Hematopoietic multipotent progenitor cell treated with erythropoietin and hydrocortisone succinate and interleukin-3 and kit ligand, for 17 days (in vitro differentiated cells): ENCODE data around the gene MT1E.
A peak's percentile ranks its signal among the peaks of the same experiment; 100 is the strongest.
"Not testable (repeated sequence)": the region's sequence is repeated elsewhere in the genome, so short reads cannot be mapped to it uniquely, and the experiment has no call there.

Source experiments
- DNase-seq: peaks from one replicate; pipeline ENCODE4 v3.0.0-alpha.2; 2015; ENCODE audit warnings: low spot score

Gene MT1E

DNA sequence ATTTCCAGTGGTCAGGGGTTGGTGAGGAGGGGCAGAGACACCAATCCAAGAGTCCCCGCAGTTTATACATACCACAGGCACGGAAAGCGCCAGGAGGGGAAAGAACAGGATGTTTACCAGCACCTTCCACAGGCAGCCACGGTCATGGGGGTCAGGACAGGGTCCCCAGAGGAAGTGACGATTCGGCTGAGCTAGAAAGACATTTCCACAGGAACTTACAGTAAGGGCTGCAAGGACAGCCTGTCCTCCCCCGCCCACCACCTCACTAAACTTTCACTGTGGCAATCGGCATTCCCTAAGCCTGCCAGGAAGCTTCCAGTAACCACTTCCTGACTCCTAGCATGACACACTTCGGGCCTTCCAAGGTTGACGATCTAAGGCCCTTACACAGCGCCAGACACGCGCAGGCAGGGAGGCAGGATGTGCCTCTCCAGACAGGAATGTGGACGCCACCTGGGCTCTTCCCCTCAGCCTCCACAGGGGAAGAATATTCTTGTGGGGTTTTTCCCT lies 18.4 kb upstream of the MT1E start:
- DNase-seq = no peak

DNA sequence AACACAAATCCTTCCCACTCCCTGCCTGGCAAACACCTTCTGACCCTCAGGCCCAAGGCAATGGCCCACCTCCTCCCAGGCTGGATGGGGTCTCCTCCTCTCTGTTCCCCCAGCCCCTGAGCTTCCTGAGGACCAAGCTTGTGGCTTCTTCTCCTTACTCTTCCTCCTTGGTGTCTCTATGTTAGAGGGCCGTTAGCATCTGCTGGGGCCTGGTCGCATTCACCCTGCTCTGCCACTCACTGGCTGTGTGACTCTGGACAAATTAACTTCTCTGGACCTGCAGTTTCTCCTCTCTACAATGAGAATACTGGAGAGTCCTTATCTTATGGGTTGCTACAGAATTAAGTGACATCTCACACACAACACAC lies 17.9 kb upstream of the MT1E start:
- no peak for DNase-seq

DNA sequence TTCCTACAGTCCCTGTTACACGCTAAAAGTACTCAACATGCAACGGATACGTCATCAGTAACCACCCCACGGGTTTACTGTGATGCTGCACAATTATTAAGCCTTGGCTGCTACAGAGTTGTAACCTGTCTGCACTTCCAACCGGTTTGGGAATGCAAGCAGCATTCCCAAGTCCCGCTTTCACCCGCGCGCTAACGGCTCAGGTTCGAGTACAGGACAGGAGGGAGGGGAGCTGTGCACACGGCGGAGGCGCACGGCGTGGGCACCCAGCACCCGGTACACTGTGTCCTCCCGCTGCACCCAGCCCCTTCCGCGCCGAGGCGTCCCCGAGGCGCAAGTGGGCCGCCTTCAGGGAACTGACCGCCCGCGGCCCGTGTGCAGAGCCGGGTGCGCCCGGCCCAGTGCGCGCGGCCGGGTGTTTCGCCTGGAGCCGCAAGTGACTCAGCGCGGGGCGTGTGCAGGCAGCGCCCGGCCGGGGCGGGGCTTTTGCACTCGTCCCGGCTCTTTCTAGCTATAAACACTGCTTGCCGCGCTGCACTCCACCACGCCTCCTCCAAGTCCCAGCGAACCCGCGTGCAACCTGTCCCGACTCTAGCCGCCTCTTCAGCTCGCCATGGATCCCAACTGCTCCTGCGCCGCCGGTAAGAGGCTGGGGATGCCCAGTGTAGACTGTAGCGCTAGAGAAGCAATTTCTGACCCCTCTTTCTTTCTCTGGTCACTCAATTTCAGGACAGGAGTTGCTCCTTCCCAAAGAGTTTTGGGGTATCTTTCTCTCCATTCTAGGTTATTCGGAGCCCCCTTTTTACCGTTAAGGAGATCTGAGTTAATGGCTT lies 17.3 kb upstream of the MT1E start, which contains the start of gene MT2A:
TSS of gene MT2A (plus strand) at position 542 of the 833 bp plus-strand sequence. CDS start at position 614, 72 bp downstream.
- DNase-seq = peak; percentile 89

DNA sequence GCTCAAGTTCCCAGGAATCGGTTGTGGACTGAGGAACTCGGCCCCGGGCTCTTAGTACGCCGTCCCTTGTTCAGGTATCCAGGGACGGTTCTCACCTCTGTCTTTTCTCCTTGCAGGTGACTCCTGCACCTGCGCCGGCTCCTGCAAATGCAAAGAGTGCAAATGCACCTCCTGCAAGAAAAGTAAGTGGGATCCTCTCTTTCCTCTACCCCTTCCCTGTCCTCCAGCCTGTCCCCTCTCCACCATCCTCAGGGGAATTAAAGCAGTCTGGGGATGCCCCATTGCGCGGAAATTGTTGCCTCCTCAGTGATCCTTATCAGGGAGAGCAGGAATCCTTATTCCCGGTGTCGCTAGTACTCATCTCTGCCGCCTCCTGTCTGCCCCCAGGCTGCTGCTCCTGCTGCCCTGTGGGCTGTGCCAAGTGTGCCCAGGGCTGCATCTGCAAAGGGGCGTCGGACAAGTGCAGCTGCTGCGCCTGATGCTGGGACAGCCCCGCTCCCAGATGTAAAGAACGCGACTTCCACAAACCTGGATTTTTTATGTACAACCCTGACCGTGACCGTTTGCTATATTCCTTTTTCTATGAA lies 16.6 kb upstream of the MT1E start:
- peak; percentile 38 for DNase-seq

DNA sequence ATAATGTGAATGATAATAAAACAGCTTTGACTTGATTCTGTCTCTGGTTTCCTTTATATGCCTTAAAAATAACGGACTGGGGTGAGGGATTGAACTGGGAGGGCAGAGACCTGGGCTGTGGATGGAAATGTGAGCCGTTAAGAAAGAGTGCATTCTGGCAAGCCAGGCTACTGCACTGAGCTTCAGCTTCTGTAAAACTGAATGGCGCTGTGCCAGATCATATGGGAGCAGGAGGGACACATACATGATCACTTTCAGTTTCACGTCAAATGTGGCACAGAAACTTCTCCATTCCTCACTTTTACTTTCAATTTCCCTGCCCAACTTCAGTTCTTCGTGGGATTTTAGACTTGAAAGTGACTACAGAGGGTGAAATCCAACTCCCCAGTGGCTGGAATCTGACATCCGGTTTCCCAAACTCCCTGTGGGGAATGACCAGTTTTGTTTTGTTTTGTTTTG lies 16.1 kb upstream of the MT1E start:
- DNase-seq = peak; percentile 89

DNA sequence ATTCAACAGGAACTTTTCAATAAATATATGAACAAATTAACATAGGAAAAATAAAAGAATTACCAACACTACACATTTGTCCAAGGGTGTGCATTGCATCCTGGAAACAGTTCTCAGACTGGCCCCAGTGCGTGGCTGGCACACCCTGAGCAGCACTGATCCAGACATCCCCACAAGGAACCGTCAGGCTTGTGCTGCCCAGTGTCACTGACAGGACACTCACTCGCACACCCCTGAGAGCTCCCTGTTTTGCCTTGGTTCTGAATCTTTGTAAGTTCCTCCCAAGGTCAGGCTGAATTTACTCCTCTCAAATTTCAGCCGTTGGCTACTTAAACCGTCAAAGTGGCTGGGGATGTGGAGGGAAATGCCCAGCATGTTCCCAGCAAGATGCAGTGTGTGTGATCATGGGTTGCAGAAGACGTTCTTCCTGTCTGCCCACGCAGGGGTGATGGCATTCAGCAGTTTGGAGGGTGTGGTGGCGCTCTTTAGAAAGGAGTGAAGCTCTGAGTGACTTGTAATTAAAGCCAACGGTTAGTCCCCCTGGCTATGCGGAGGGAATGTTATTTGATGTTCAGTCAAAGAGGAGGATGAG lies 15.5 kb upstream of the MT1E start:
- peak; percentile 26 for DNase-seq

DNA sequence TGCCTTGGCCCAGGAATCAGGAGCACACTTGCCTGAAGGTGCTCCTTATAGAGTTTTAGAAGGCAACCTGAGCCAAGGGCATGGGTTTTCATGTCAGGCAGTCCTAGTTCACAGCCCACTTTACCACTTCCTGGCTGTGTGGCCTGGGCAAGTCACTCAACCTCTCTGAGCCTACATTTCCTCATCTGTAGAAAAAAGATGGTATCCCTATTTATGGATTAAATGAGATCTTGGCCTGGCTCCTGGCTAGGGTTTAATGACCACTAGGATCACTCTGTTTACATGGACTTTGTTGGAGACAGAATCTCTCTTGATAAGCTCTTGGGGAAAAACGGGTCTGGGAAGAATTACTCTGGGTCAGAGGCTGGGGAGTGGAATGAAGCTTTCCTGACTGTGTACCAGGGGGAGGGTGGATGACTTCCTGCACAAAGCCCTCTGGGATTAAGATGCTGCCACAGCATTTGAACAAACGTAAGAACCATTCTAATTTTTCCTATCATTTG lies 14.9 kb upstream of the MT1E start:
- DNase-seq = no peak

DNA sequence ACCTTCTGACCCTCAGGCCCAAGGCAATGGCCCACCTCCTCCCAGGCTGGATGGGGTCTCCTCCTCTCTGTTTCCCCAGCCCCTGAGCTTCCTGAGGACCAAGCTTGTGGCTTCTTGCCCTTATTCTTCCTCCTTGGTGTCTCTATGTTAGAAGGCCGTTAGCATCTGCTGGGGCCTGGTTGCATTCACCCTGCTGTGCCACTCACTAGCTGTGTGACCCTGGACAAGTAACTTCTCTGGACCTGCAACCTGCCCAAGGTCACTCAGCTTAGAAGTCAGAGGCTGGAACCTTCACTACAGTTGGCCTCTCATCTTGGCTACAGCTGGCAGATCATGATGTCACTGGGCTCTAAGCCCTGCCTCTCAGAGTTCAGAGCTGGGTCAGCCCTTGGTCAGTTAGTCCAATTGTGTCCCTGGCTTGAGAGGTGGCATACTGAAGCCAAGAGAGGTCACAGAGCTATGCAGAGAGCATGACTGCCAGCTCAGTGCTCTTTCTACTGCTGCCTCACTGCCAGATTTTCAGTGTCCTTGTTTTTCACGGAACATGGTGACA lies 14.2 kb upstream of the MT1E start:
- DNase-seq = no peak

DNA sequence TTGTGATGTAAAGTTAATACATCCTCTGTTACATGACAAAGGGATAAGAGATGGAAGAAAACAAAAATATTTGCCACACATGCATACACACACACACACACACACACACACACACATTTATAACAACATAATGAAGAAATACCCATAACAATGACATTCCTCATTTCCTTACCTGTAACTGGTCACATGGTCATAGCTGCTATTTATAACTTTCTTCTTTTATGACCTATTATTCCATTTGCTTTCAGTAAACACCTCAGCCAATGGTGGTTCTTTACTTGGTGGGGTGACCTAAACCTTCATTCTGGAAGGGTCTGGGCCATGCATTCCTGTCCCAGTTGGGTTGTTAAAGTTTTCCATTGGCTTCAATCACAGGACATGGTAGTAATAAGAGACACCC lies 11.9 kb upstream of the MT1E start:
- DNase-seq = no peak

DNA sequence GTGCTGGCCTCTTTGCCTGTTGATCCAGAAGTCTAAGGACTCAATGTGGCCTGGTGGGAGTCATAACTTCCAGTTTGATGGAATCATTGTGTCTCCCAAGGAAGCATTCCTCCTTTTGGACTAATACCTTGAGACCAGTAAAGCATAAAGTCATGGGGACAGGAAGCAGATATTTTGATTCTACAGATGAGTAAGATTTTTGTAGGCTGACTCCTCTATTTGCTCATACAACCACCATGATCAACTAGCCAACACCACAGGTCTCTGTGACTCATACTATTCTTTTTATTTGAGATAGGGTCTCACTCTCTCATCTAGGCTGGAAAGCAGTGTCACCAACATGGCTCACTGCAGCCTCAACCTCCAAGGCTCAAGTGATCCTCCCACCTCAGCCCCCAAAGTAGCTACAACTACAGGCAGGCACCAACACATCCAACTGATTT lies 11.0 kb upstream of the MT1E start:
- DNase-seq = no peak

DNA sequence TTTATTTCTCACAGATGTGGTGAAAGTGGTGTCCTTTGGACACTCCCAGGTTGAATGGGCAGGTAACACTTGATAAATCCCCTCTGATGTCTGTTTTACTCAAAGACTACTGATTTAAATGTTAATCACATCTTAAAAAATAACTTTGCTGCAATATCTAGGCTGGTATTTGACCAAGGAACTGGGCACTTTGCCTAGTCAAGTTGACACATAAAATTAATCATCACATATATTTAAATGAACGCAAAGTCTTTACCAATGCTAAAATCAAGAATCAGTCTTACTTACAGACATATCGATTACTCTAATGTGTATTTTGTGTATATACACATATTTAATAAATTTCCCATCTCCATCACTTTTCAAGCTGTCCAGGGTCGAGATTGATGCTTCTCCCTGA lies 10.2 kb upstream of the MT1E start:
- no peak for DNase-seq

DNA sequence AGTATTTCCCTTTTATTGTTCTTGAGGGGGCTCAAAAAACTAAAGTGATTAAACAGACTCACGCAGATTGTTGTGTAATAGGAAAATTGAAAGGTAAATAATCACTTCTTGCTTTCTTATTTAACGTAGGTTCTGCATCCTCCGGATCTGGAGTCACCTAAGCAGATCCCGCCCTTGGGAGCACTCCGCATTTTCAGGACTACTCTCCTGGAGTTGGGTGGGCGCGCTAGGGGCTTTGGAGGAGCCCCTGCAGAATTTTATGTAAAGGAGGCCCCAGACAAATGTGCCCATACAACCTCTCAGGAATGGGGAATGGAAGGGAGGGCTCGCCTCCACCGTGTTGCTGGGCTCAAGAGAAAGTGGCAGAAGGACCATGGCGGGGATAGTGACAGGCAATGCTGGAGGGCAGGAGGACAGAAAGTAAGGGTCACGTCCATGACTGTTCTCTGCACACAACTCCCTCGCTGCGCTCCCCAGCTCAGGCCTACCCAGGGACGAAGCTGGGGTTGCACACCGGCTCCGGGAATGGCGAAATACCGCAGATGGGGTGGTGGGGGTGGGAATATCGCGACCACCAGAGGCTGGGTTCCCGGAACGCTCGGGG lies 8.9 kb upstream of the MT1E start:
- no peak for DNase-seq

DNA sequence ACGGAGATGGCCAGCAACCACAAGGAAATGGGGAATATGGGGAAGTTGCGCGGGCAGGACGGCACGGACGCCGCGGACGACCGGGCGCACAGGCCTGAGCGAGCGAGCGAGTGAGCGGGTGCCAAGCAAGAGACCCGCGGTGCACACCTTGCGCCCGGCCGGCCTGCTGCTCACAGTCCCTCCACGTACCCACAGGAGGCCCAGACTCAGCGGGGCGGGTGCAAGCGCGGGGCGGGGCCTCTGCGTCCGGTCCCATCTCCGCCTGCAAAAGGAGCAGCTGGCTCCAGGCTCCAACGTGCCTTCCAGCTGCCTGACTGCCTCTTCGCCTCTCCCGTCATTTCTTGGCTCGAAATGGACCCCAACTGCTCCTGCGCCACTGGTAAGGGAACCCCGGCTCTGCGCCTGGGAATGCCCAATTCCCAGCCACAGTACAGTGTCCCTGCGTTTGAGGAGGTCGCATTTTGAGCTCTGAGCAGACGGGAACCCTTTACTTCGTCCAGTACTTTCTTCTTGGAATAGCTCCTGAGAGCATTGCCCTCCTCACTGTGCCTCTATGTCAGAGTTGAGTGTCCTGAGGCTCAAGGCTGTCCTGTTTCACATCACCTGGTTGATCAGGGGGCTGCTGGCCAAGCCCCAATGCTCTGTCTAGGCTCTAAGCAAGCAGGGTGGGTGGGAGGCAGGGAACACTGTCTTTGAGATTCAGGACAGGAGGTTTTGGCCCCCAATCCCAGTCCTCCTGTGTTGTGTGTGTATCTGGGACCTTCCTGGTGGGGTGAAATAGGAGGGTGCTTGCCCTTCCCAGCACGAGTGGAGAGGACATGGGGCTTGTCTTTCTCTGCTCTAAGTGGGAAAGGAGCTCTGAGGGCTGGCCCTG lies 8.1 kb upstream of the MT1E start:
- DNase-seq = no peak

DNA sequence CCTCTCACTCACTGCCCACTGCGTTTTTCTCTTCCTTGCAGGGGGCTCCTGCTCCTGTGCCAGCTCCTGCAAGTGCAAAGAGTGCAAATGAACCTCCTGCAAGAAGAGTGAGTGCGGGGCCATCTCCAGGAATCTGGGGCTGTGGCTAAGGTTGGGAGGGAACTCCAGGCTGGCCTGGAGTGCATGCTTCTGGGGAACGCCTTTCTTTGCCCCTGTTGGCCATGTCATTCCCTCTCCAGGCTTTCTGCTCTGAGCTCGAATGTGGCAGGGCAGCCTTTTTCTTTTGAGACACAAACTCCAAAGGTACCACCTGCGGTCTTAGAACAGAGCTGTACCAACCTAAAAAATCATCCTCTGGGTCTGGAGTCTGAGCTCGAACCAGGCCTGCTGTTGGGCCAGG lies 7.4 kb upstream of the MT1E start:
- DNase-seq = no peak

DNA sequence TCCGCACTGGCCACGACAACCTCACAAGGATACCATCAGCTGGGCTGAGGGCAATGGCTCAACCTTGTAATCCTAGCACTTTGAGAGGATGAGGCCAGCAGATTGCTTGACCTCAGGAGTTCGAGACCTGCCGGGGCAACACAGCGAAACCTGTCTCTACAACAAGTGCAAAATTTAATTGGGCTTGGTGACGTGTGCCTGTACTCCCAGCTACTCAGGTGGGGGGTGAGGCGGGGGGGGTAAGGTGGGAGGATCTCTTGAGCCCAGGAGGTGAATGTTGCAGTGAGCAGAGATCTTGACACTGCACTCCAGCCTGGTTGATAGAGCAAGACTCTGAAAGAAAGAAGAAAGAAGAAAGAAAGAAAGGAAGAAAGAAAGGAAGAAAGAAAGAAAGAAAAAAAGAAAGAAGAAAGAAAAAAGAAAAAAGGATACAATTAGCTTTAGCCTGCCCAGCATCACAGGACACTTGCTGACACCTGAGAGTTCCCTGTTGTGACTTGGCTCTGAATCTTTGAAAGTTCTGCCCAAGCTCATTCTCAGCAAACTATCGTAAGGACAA lies 5.2 kb upstream of the MT1E start:
- no peak for DNase-seq

DNA sequence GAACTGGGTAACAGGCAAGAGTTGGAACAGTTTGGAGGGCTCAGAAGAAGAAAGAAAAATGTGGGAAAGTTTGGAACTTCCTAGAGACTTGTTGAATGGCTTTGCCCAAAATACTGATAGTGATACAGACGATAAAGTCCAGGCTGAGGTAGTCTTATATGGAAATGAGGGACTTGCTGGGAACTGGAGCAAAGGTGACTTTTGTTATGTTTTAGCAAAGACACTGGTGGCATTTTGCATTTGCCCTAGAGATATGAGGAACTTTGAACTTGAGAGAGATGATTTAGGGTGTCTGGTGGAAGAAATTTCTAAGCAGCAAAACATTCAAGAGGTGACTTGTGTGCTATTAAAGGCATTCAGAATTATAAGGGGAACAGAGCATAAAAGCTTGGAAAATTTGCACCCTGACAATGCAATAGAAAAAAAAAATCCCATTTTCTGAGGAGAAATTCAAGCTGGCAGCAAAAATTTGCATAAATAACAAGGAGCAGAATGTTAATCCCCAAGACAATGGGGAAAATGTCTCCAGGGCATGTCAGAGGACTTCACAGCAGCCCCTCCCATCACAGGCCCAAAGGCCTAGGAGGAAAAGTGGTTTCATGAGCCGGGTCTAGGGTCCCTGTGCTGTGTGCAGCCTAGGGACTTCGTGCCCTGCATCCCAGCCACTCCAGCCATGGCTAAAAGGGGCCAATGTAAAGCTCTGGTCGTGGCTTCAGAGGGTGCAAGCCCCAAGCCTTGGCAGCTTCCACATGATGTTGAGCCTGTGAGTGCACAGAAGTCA lies 3.7 kb upstream of the MT1E start:
- DNase-seq = not testable (repeated sequence)

DNA sequence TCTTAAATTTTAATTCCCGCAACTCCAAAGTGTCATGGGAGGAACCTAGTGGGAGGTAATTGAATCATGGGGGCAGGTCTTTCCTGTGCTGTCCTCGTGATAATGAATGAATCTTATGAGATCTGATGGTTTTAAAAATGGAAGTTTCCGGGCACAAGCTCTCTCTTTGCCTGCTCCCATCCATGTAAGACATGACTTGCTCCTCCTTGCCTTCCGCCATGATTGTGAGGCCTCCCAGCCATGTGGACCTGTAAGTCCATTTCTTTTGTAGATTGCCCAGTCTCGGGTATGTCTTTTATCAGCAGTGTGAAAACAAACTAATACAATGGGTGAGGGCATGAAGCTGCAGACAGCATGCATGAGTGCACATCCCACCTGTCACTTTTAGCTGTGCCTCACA lies 2.4 kb upstream of the MT1E start:
- not testable (repeated sequence) for DNase-seq

DNA sequence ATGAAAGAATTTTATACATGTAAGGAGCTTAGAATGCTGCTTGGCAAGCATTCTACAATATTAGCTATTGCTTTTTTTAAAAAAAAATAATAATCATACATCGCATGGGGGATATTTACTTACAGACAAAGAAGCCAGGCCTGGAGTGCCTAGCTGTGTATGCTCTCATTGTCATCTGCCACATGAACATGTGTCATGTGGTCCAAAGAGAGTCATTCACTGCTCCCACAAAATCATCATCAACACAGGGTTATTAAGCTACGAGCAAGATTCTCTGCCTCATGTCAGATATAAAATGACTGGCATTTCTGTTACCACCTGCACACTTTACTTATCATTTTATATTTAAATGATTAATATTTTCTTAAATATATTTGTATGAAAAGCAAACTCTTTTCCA lies 1.9 kb upstream of the MT1E start:
- no peak for DNase-seq

DNA sequence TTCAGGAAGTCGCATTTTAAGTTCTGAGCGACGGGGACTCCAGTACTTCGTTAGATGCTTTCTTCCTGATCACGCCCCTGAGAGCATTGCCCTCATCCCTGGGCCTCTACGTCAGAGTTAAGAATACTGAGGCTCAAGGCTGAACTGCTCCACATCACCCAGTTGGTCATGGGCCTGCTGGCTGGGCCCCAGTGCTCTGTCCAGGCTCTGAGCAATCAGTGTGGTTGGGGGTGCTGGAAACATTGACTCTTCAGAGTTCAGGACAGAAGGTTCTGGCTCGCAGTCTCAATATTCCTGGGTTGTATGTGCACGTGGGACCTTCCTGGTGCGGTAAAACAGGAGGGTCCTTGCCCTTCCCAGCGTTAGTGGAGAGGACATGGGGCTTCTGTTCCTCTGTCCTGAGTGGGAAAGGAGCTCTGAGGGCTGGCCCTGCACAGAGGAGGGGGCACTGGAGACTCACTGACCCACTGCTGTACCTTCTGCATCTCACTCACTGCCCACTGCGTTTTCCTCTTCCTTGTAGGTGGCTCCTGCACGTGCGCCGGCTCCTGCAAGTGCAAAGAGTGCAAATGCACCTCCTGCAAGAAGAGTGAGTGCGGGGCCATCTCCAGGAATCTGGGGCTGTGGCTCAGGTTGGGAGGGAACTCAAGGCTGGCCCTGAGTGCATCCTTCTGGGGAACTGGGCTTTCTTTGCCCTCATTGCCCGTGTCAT lies 518 bp downstream of the MT1E start:
- no peak for DNase-seq
